Karpas-422 (cell line): Measurements from ENCODE around the gene SHISA6. TPM values are rescaled to one million over a fixed set of nuclear protein-coding genes. Genes with fewer than 3 reads are reported as not detected.

ENCODE experiments used
- DNase-seq: peaks from one replicate; pipeline ENCODE4 v3.0.0-alpha.2; 2015
- H2AFZ ChIP-seq: fragments of 200-600 bp; sonication (generic); 2 replicates; pipeline ENCODE4 v1.6.1; 2014; ENCODE audit warnings: antibody characterized with exemption, low read length, mixed read lengths
- H3K27ac ChIP-seq: fragments of 200-600 bp; sonication (generic); 2 replicates; pipeline ENCODE4 v1.5.1; 2014; ENCODE audit warnings: mild to moderate bottlenecking, low read length, moderate library complexity
- H3K27me3 ChIP-seq: fragments of 200-600 bp; sonication (generic); 2 replicates; pipeline ENCODE4 v1.6.1; 2014; ENCODE audit warnings: low read length, mixed read lengths
- H3K36me3 ChIP-seq: fragments of 200-600 bp; sonication (generic); 2 replicates; pipeline ENCODE4 v1.6.1; 2014; ENCODE audit warnings: low read length, mixed read lengths; ENCODE audit not compliant: insufficient read depth
- H3K4me1 ChIP-seq: fragments of 200-600 bp; sonication (generic); 2 replicates; pipeline ENCODE4 v1.6.1; 2014; ENCODE audit warnings: mild to moderate bottlenecking, low read length, mixed read lengths
- H3K4me2 ChIP-seq: fragments of 200-600 bp; sonication (generic); 2 replicates; pipeline ENCODE4 v1.6.1; 2014; ENCODE audit warnings: low read length, low read depth, mild to moderate bottlenecking; ENCODE audit not compliant: poor library complexity, severe bottlenecking
- H3K4me3 ChIP-seq: fragments of 200-600 bp; sonication (generic); 2 replicates; pipeline ENCODE4 v1.5.1; 2014; ENCODE audit warnings: mild to moderate bottlenecking, antibody characterized with exemption, low read length, mixed read lengths
- H3K79me2 ChIP-seq: fragments of 200-600 bp; sonication (generic); 2 replicates; pipeline ENCODE4 v1.6.1; 2014; ENCODE audit warnings: mild to moderate bottlenecking, low read length, mixed read lengths
- H3K9ac ChIP-seq: fragments of 200-600 bp; sonication (generic); 2 replicates; pipeline ENCODE4 v1.6.0; 2014; ENCODE audit warnings: low read length
- H3K9me2 ChIP-seq: fragments of 200-600 bp; sonication (generic), shearing (Covaris generic); replicated peaks from 2 replicates; pipeline ENCODE4 v1.6.0; 2014; ENCODE audit warnings: mild to moderate bottlenecking, low read length, moderate library complexity; ENCODE audit not compliant: insufficient read depth
- H3K9me3 ChIP-seq: fragments of 300-700, 200-600 bp; sonication (generic); 2 replicates; pipeline ENCODE4 v1.6.1; 2014; ENCODE audit warnings: low read length, mixed read lengths
- H4K20me1 ChIP-seq: fragments of 200-600 bp; sonication (generic); 2 replicates; pipeline ENCODE4 v1.6.1; 2014; ENCODE audit warnings: mild to moderate bottlenecking, antibody characterized with exemption, low read length, low read depth; ENCODE audit not compliant: insufficient read depth
- total RNA-seq: library from RNA; depleted of rRNA; stranded (reverse); fragments of >200 nt; shearing (Covaris generic); gene quantifications from 2 replicates; pipeline ENCODE4 v1.2.3, GENCODE V29; 2014; ENCODE audit warnings: low replicate concordance

Gene SHISA6
- total RNA-seq, 1 experiment from 2014 or later, result not detected

DNA sequence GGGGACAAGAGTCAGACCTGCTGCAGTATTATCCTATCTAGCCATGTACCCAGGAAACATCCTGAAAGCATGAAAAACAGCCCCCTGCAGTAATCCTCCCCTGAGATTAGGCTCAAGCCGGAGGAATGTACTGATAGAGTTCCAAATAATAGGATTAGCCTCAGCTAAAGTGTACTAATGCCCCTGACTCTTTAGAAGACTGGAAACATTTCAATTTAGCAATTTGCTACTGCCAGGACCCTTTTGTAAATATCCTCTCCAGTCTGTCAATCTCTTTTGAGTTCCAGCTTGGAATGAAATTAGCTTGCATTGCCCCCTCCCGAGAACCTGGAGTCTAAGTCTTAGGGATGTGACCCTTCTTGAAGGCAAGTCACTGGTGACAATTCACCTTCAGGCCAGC is 246.5 kb downstream of the SHISA6 start:
- no peak overlapping the region for H3K27ac ChIP-seq
- DNase-seq, result no peak
- no peak overlapping the region for H3K4me2 ChIP-seq
- no peak overlapping the region for H3K4me3 ChIP-seq
- H3K9me3 ChIP-seq, result no peaks in the 10 kb centered on the region
- no peak overlapping the region for H3K9ac ChIP-seq
- no peaks in the 10 kb centered on the region for H3K4me1 ChIP-seq
- no peaks in the 10 kb centered on the region for H3K9me2 ChIP-seq
- no peak overlapping the region for H2AFZ ChIP-seq
- H4K20me1 ChIP-seq, result no peaks in the 10 kb centered on the region
- H3K27me3 ChIP-seq, result no peaks in the 10 kb centered on the region
- no peaks in the 10 kb centered on the region for H3K79me2 ChIP-seq
- no peaks in the 10 kb centered on the region for H3K36me3 ChIP-seq

DNA sequence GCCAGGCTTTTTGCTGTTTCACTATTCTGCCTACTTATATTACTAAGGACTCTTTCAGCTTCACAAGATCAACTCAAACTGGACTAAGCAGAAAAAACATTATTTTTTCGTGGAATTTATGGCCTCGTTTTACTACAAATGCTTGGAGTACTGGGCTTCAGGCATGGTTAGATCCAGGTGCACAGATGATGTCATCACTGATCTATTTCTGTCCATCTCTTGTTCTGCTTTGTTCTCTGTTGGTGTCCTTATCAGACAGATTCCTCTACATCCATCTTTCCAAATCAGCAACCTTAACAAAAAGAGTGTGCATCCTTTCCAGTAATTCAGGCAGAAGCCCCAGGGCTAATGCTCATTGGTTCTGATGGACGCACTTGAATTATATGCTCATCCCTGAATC is 247.4 kb downstream of the SHISA6 start:
- H3K27ac ChIP-seq, result no peak overlapping the region

DNA sequence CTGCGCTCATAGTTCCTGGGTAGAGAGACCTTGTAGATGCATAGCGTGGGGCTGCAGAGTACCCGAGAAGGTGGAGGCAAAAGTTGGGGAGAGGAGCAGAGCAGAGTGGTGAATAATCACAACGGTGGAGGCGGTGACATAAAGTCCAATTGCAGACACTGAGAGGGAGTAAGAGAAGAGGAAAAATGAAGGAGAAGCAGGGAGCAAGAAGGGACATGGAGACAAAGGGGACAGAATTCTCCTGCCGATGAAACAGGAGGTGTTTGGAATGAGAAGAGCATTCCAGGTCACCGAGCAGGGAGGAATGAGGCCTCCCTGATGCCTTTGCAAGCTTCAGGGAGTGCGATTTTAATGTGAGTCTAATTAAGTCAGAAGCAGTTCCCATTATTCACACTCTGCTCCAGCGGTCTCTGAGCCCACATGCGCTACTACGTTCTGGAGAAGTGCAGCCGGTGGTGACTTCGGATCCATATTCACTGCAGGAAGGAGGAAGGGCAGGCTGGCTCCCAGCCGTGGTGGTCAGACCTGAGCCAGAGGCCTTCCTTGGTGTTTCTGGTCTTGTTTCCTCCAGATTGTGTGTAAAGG is 249.2 kb downstream of the SHISA6 start:
- Histone ChIP-seq H3K27me3 (no peaks in the 10 kb centered on the region), H3K79me2 (no peaks in the 10 kb centered on the region), H3K27ac (no peak overlapping the region), H4K20me1 (no peaks in the 10 kb centered on the region), H3K9me3 (no peaks in the 10 kb centered on the region), H3K9ac (no peak overlapping the region), H3K4me2 (no peak overlapping the region), H2AFZ (no peak overlapping the region), H3K4me1 (no peaks in the 10 kb centered on the region), H3K36me3 (no peaks in the 10 kb centered on the region), H3K9me2 (no peaks in the 10 kb centered on the region), H3K4me3 (no peak overlapping the region)
- DNase-seq, result no peak

More for the DNA sequence above, 247.4 kb downstream of the SHISA6 start:
- Histone ChIP-seq H3K4me3 (no peak overlapping the region), H3K9me2 (no peaks in the 10 kb centered on the region), H3K9ac (no peak overlapping the region), H4K20me1 (no peaks in the 10 kb centered on the region), H3K79me2 (no peaks in the 10 kb centered on the region), H3K4me1 (no peaks in the 10 kb centered on the region), H3K36me3 (no peaks in the 10 kb centered on the region), H2AFZ (no peak overlapping the region), H3K27me3 (no peaks in the 10 kb centered on the region), H3K4me2 (no peak overlapping the region), H3K9me3 (no peaks in the 10 kb centered on the region)
- DNase-seq, result no peak

GRCh38 chr17:11492511-11492910 is 251.5 kb downstream of the SHISA6 start:
- Histone ChIP-seq H3K4me2 (no peak overlapping the region), H3K4me1 (no peaks in the 10 kb centered on the region), H3K9ac (no peak overlapping the region), H2AFZ (no peak overlapping the region), H3K27me3 (no peaks in the 10 kb centered on the region), H3K4me3 (no peak overlapping the region), H4K20me1 (no peaks in the 10 kb centered on the region), H3K36me3 (no peaks in the 10 kb centered on the region), H3K79me2 (no peaks in the 10 kb centered on the region), H3K9me3 (no peaks in the 10 kb centered on the region), H3K27ac (no peak overlapping the region), H3K9me2 (no peaks in the 10 kb centered on the region)
- no peak for DNase-seq

DNA sequence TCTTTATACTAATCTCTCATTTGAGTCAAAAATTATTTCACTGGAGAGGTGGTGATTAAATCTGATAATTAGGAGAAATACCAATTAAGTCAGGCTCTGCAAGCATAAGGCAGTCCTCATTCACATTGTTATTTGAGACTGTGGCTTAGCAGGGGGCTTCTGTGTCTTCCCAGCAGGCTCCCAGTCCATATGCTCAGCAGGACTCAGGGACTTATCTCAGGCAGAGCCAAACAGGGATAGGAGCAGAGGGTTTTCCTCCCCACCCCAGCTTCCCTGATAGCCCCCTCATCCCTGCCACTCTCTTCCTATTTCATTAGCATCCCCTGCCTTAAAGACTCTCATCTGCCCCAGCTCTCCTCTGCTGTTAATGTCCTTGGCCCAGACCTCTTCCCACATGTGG is 252.9 kb downstream of the SHISA6 start:
- Histone ChIP-seq H3K36me3 (no peaks in the 10 kb centered on the region), H3K4me1 (no peaks in the 10 kb centered on the region), H2AFZ (no peak overlapping the region), H3K4me2 (no peak overlapping the region), H3K9me3 (no peaks in the 10 kb centered on the region), H3K27ac (no peak overlapping the region), H3K9me2 (no peaks in the 10 kb centered on the region), H3K27me3 (no peaks in the 10 kb centered on the region), H3K9ac (no peak overlapping the region), H3K4me3 (no peak overlapping the region), H3K79me2 (no peaks in the 10 kb centered on the region), H4K20me1 (no peaks in the 10 kb centered on the region)
- no peak for DNase-seq

DNA sequence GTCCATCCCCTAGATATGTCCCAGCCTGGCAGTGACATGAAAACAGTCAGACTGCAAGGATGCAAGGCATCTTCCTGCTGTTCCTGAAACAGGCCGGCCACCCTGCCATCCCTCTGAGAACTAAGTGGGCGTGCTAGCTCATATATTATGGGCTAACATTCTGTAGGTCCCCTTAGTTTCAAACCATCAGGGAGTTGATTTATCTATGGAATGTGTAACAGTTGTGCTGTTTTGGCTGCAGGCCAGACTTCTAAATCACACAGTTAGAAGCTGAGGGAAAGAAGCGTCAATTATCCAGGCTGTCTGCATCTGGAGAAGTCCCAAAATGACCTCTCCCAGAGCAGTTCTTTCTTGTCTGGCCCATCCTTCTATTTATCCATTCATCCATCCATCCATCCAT is 254.6 kb downstream of the SHISA6 start:
- H3K4me1 ChIP-seq, result no peaks in the 10 kb centered on the region
- H3K9ac ChIP-seq, result no peak overlapping the region
- no peak for DNase-seq
- H3K4me3 ChIP-seq, result no peak overlapping the region
- H3K9me3 ChIP-seq, result no peaks in the 10 kb centered on the region
- no peaks in the 10 kb centered on the region for H3K27me3 ChIP-seq
- no peaks in the 10 kb centered on the region for H3K9me2 ChIP-seq
- H2AFZ ChIP-seq, result no peak overlapping the region
- H3K27ac ChIP-seq, result no peak overlapping the region
- no peaks in the 10 kb centered on the region for H4K20me1 ChIP-seq
- H3K4me2 ChIP-seq, result no peak overlapping the region
- H3K79me2 ChIP-seq, result no peaks in the 10 kb centered on the region
- H3K36me3 ChIP-seq, result no peaks in the 10 kb centered on the region

- H3K27me3 ChIP-seq, result no peaks in the 10 kb centered on the region
- no peaks in the 10 kb centered on the region for H3K79me2 ChIP-seq
- H3K4me3 ChIP-seq, result no peak overlapping the region
- H3K27ac ChIP-seq, result no peak overlapping the region
- no peaks in the 10 kb centered on the region for H3K36me3 ChIP-seq
- H3K9me2 ChIP-seq, result no peaks in the 10 kb centered on the region
- H3K4me2 ChIP-seq, result no peak overlapping the region
- H3K9me3 ChIP-seq, result no peaks in the 10 kb centered on the region
- DNase-seq, result no peak
- H2AFZ ChIP-seq, result no peak overlapping the region
- no peaks in the 10 kb centered on the region for H3K4me1 ChIP-seq
- no peaks in the 10 kb centered on the region for H4K20me1 ChIP-seq
- H3K9ac ChIP-seq, result no peak overlapping the region
These were observed 258.9 kb downstream of the SHISA6 start for GRCh38 chr17:11499881-11500280.

- no peak overlapping the region for H3K9ac ChIP-seq
- H3K4me1 ChIP-seq, result no peaks in the 10 kb centered on the region
- no peaks in the 10 kb centered on the region for H4K20me1 ChIP-seq
- H3K79me2 ChIP-seq, result no peaks in the 10 kb centered on the region
- no peaks in the 10 kb centered on the region for H3K36me3 ChIP-seq
- no peak overlapping the region for H3K4me3 ChIP-seq
- H3K4me2 ChIP-seq, result no peak overlapping the region
- H3K27ac ChIP-seq, result no peak overlapping the region
- no peak for DNase-seq
- no peaks in the 10 kb centered on the region for H3K27me3 ChIP-seq
- H2AFZ ChIP-seq, result no peak overlapping the region
- no peaks in the 10 kb centered on the region for H3K9me3 ChIP-seq
- H3K9me2 ChIP-seq, result no peaks in the 10 kb centered on the region
These were observed 262.5 kb downstream of the SHISA6 start for GRCh38 chr17:11503308-11504035.
